Thymus (tissue), 2 donors: ENCODE data around the gene COG5. TPM values are rescaled to one million over a fixed set of nuclear protein-coding genes. Genes with fewer than 3 reads are reported as not detected.

ENCODE experiments used
- polyA plus RNA-seq: library from polyadenylated mRNA; stranded (reverse); fragments of 200-250 nt; gene quantifications from one replicate; pipeline ENCODE4 v1.2.3, GENCODE V29; 2013
- total RNA-seq: library from RNA; stranded (reverse); fragments of 120-200 nt; gene quantifications from one replicate; pipeline ENCODE4 v1.2.4, GENCODE V29; 2013
- donor health status: healthy.

The COG5 gene
- total and polyA plus RNA-seq, 2 donors: 8.7 to 25.2 TPM

Other genes with a start within 250 kb of the COG5 start
- 0.05 TPM for gene GPR22, start 93.9 kb downstream of the COG5 start, total RNA-seq
- gene GPR22, start 93.9 kb downstream of the COG5 start, polyA plus RNA-seq: 0.02 TPM
- gene DUS4L, start 51 bp upstream of the COG5 start, total RNA-seq: 7.6 TPM
- gene DUS4L, start 51 bp upstream of the COG5 start, polyA plus RNA-seq: 7.8 TPM
- gene BCAP29, start 16.3 kb upstream of the COG5 start, total RNA-seq: 22.2 TPM
- 25.4 TPM for gene BCAP29, start 16.3 kb upstream of the COG5 start, polyA plus RNA-seq
- gene SLC26A4, start 96.9 kb upstream of the COG5 start, total RNA-seq: 0.14 TPM
- 0.39 TPM for gene SLC26A4, start 96.9 kb upstream of the COG5 start, polyA plus RNA-seq
- gene CBLL1, start 180.2 kb upstream of the COG5 start, total RNA-seq: 15.3 TPM
- 13.3 TPM for gene CBLL1, start 180.2 kb upstream of the COG5 start, polyA plus RNA-seq
- gene SLC26A3, start 239.3 kb upstream of the COG5 start, total RNA-seq: 0.09 TPM
- 0.11 TPM for gene SLC26A3, start 239.3 kb upstream of the COG5 start, polyA plus RNA-seq